Osteoblast (primary cell): Measurements from ENCODE around the gene PSMD9. TPM values are rescaled to one million over a fixed set of nuclear protein-coding genes. Genes with fewer than 3 reads are reported as not detected.
"Not testable (repeated sequence)": the region's sequence is repeated elsewhere in the genome, so short reads cannot be mapped to it uniquely, and the experiment has no call there.

ENCODE experiments used
- DNase-seq: peaks from one replicate; pipeline ENCODE4 v3.0.0; 2011; ENCODE audit warnings: low spot score, mixed read lengths; ENCODE audit not compliant: insufficient read length; ENCODE audit errors: missing footprints
- H2AFZ ChIP-seq: 2 replicates; pipeline ENCODE4 v1.6.0; 2011; ENCODE audit warnings: mild to moderate bottlenecking, low read length
- H3K27ac ChIP-seq: 2 replicates; pipeline ENCODE4 v1.5.1; 2011; ENCODE audit warnings: mild to moderate bottlenecking, low read depth, low read length, moderate library complexity
- H3K27me3 ChIP-seq: 2 replicates; pipeline ENCODE4 v1.6.0; 2012; ENCODE audit warnings: mild to moderate bottlenecking, control low read depth, inconsistent platforms, low read length, moderate library complexity; ENCODE audit not compliant: insufficient read depth
- H3K36me3 ChIP-seq: 2 replicates; pipeline ENCODE4 v1.5.1; 2011; ENCODE audit warnings: mild to moderate bottlenecking, low read length, control low read depth, moderate library complexity; ENCODE audit not compliant: insufficient read depth
- H3K4me1 ChIP-seq: 2 replicates; pipeline ENCODE4 v1.5.1; 2011; ENCODE audit warnings: mild to moderate bottlenecking, low read length, control low read depth, moderate library complexity; ENCODE audit not compliant: insufficient read depth
- H3K4me2 ChIP-seq: 2 replicates; pipeline ENCODE4 v1.6.0; 2011; ENCODE audit warnings: mild to moderate bottlenecking, low read length; ENCODE audit not compliant: insufficient read depth
- H3K4me3 ChIP-seq: fragments of 200-600 bp; sonication (generic); 3 replicates; pipeline ENCODE4 v1.5.1; 2012; ENCODE audit warnings: mild to moderate bottlenecking, low read length, inconsistent platforms; ENCODE audit not compliant: insufficient read depth
- H3K79me2 ChIP-seq: 2 replicates; pipeline ENCODE4 v1.6.0; 2012; ENCODE audit warnings: mild to moderate bottlenecking, low read length, control low read depth, inconsistent platforms; ENCODE audit not compliant: insufficient read depth
- H3K9me3 ChIP-seq: 2 replicates; pipeline ENCODE4 v1.5.1; 2011; ENCODE audit warnings: low read depth, low read length, control low read depth
- H4K20me1 ChIP-seq: 2 replicates; pipeline ENCODE4 v1.6.0; 2012; ENCODE audit warnings: mild to moderate bottlenecking, low read length, control low read depth; ENCODE audit not compliant: insufficient read depth
- CTCF ChIP-seq: IDR thresholded peaks from 2 replicates; pipeline ENCODE4 v1.5.1; 2011; ENCODE audit warnings: mild to moderate bottlenecking, low read depth, low read length, moderate library complexity; ENCODE audit errors: extremely low read depth
- total RNA-seq: library from RNA; depleted of rRNA; stranded (reverse); fragments of >200 nt; gene quantifications from 2 replicates; pipeline ENCODE4 v1.2.3, GENCODE V29; 2012

The PSMD9 gene
- total RNA-seq, 1 donor = 29.7 TPM

- H3K4me3 ChIP-seq = peak overlapping the region; percentile 28
- H3K79me2 ChIP-seq = no peaks in the 10 kb centered on the region
- no peaks in the 10 kb centered on the region for H3K27me3 ChIP-seq
- H3K27ac ChIP-seq = peak overlapping the region; percentile 93
- no peak for TF ChIP-seq CTCF
- no peaks in the 10 kb centered on the region for H4K20me1 ChIP-seq
- H3K36me3 ChIP-seq = peaks cover 3% of the 10 kb centered on the region
- no peaks in the 10 kb centered on the region for H3K9me3 ChIP-seq
- peak; percentile 83 for DNase-seq
- peak overlapping the region; percentile 3 for H2AFZ ChIP-seq
- H3K4me1 ChIP-seq = peaks cover 26% of the 10 kb centered on the region
- H3K4me2 ChIP-seq = peak overlapping the region; percentile 60
These were observed 36.7 kb downstream of the PSMD9 start for GRCh38 chr12:121925358-121925695.

- peaks cover 26% of the 10 kb centered on the region for H3K4me1 ChIP-seq
- H4K20me1 ChIP-seq = no peaks in the 10 kb centered on the region
- peak overlapping the region; percentile 44 for H3K4me2 ChIP-seq
- H3K4me3 ChIP-seq = no peak overlapping the region
- H3K79me2 ChIP-seq = no peaks in the 10 kb centered on the region
- no peak for TF ChIP-seq CTCF
- no peak for DNase-seq
- H2AFZ ChIP-seq = peak overlapping the region; percentile 50
- no peaks in the 10 kb centered on the region for H3K27me3 ChIP-seq
- H3K36me3 ChIP-seq = peaks cover 11% of the 10 kb centered on the region
- peak overlapping the region; percentile 65 for H3K27ac ChIP-seq
- H3K9me3 ChIP-seq = no peaks in the 10 kb centered on the region
These were observed 38.5 kb downstream of the PSMD9 start for GRCh38 chr12:121926874-121927706.

GRCh38 chr12:121927813-121928212 is 39.2 kb downstream of the PSMD9 start:
- Histone ChIP-seq H3K9me3 (no peaks in the 10 kb centered on the region), H3K79me2 (no peaks in the 10 kb centered on the region), H3K36me3 (peaks cover 14% of the 10 kb centered on the region), H4K20me1 (no peaks in the 10 kb centered on the region), H2AFZ (peak overlapping the region; percentile 50), H3K4me2 (peak overlapping the region; percentile 44), H3K4me1 (peaks cover 26% of the 10 kb centered on the region), H3K4me3 (no peak overlapping the region), H3K27me3 (no peaks in the 10 kb centered on the region), H3K27ac (peak overlapping the region; percentile 65)
- peak; percentile 47 for DNase-seq
- TF ChIP-seq CTCF = no peak

GRCh38 chr12:121929545-121929944 is 41.0 kb downstream of the PSMD9 start:
- H3K9me3 ChIP-seq, DNase-seq, H3K27me3 ChIP-seq, H3K4me2 ChIP-seq, H3K27ac ChIP-seq, H3K79me2 ChIP-seq, H3K4me3 ChIP-seq, H4K20me1 ChIP-seq, H2AFZ ChIP-seq: not testable (repeated sequence)
- peaks cover 19% of the 10 kb centered on the region for H3K36me3 ChIP-seq
- peaks cover 18% of the 10 kb centered on the region for H3K4me1 ChIP-seq
